BLaER1 treated with 17β-estradiol and CSF1 and Interleukin-3, amounts not matched to agents 10 nM and 100 nM (cell line): Measurements from ENCODE around the gene PCBP1.
"Not testable (repeated sequence)": the region's sequence is repeated elsewhere in the genome, so short reads cannot be mapped to it uniquely, and the experiment has no call there.

ENCODE experiments used
- H3K27ac ChIP-seq, 11 experiments: shearing (Covaris generic); formaldehyde crosslinking; 2 replicates each; pipeline ENCODE4 v1.8.1; 2022
- H3K27me3 ChIP-seq, 11 experiments: shearing (Covaris generic); formaldehyde crosslinking; 2 replicates each; pipeline ENCODE4 v1.8.1; 2022
- H3K36me3 ChIP-seq, 11 experiments: shearing (Covaris generic); formaldehyde crosslinking; 2 replicates each; pipeline ENCODE4 v1.8.1; 2022
- H3K4me1 ChIP-seq, 10 experiments: shearing (Covaris generic); formaldehyde crosslinking; 2 replicates each; pipeline ENCODE4 v1.8.1; 2022
- H3K4me2 ChIP-seq, 11 experiments: shearing (Covaris generic); formaldehyde crosslinking; 2 replicates each; pipeline ENCODE4 v1.8.1; 2022
- H3K4me3 ChIP-seq, 10 experiments: shearing (Covaris generic); formaldehyde crosslinking; 2 replicates each; pipeline ENCODE4 v1.8.1; 2022
- H3K9ac ChIP-seq, 11 experiments: shearing (Covaris generic); formaldehyde crosslinking; 2 replicates each; pipeline ENCODE4 v1.8.1; 2022
- H3K9me3 ChIP-seq, 11 experiments: shearing (Covaris generic); formaldehyde crosslinking; replicated peaks in 1 of 11; 2 replicates each; pipeline ENCODE4 v1.8.1; 2022
- H4K20me1 ChIP-seq, 11 experiments: shearing (Covaris generic); formaldehyde crosslinking; 2 replicates each; pipeline ENCODE4 v1.8.1; 2022
- Cebpa-rat ChIP-seq, 11 experiments: shearing (Covaris generic); IDR thresholded peaks; 2 replicates each; pipeline ENCODE4 v1.8.1; 2022

The PCBP1 gene

DNA sequence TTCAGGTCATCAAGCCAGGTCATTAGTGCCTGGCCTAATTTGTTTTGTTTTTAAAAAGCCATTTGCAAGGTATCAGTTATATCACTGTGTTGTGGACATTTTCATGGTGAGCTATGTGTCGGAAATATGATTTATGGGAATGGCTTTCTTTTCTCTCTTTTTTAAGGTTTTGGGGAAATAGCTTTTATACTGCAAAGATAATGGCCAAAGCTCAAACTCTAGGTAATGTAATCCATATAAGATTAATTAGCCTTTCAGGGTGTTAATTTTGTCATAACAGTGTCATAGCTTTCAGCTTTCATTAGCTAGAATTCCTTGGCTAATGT, 45.8 kb downstream of the PCBP1 start:
- no peak for TF ChIP-seq Cebpa-rat (IDR thresholded peaks at IDR 0.05)
- Histone ChIP-seq H3K27me3 (no peaks in the 10 kb centered on the region), H3K4me2 (peak overlapping the region; percentile 79 to 97 (median 88)), H3K4me1 (peaks cover 88 to 100% (median 94%) of the 10 kb centered on the region in 10 experiments), H3K36me3 (no peaks in the 10 kb centered on the region), H3K9me3 (no peaks in the 10 kb centered on the region), H4K20me1 (no peaks in the 10 kb centered on the region), H3K4me3 (peak overlapping the region; percentile 30 to 63 (median 55); a peak in 18 of 20 replicates), H3K27ac (peak overlapping the region; percentile 87 to 100 (median 93)), H3K9ac (peak overlapping the region; percentile 78 to 89 (median 86))

DNA sequence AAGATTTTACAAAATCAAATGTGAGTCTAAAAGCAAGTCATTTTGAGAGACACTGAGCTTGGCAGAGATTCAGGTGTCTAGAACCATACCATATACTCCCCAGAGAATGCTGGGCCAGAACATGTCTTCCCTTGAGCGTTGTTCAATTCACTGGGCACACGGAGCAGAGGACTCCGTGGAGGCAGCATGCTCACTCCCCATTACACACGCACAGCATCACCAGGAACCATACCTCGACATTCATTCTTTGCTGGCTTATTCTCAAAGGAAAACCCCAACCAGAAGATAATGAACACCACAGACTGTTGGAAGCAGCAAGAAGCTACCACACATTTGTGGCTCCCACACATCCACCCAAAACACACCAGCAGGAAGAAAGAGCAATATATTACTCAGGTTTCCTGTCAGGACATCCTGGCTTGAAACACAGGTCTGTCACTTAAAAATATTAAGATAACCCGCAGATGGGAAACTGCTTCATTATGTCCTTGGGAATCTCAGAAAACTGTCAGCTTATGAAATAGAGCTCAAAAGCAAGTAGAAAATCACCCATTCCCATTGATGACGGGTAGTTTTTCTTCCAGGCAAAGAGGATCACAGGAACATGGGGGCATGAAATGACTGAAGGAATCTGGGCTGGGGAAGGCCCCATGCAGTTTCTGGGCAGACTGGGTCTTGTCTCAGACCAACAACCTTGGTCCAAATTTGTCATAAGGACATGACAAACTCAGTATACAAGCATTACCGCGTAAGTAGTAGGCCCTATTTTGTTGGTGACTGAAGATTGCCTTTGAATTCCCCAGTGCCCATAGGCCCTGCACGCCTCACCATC, 46.4 kb downstream of the PCBP1 start:
- peak overlapping the region in 8 of 10 experiments; percentile 50 to 63 (median 58); a peak in 10 of 20 replicates for H3K4me3 ChIP-seq
- H3K4me1 ChIP-seq: peaks cover 85 to 100% (median 94%) of the 10 kb centered on the region in 10 experiments
- H3K9ac ChIP-seq: peak overlapping the region; percentile 78 to 89 (median 86)
- H3K36me3 ChIP-seq: no peaks in the 10 kb centered on the region
- TF ChIP-seq Cebpa-rat (IDR thresholded peaks at IDR 0.05): no peak
- H3K4me2 ChIP-seq: peak overlapping the region; percentile 79 to 97 (median 88)
- H3K27me3 ChIP-seq: no peaks in the 10 kb centered on the region
- H3K27ac ChIP-seq: peak overlapping the region; percentile 87 to 100 (median 93)
- no peaks in the 10 kb centered on the region for H3K9me3 ChIP-seq
- H4K20me1 ChIP-seq: no peaks in the 10 kb centered on the region

DNA sequence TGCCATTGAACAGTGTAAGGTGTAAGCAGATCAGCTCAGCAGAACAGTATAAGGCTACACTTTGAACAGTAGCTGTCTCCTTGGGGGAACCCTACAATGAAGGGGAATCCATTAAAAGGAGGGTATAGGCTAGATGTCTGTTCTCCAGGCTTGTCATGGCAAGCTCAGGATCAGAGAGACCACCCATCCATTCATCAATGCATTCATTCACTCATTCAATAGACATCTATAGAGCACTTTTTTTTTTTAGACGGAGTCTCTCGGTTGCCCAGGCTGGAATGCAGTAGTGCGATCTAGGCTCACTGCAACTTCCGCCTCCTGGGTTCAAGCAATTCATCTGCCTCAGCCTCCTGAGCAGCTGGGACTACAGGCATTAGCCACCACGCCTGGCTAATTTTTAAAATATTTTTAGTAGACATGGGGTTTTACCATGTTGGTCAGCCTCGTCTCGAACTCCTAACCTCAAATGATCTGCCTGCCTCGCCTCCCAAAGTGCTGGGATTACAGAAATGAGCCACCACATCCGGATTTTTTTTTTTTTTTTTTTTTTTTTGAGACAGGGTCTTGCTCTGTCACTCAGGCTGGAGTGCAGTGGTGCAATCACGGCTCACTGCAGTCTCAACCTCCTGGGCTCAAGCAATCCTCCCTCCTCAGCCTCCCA, 47.2 kb downstream of the PCBP1 start:
- H3K27ac ChIP-seq: peak overlapping the region; percentile 87 to 100 (median 93)
- peak overlapping the region; percentile 79 to 97 (median 88) for H3K4me2 ChIP-seq
- H3K9ac ChIP-seq: peak overlapping the region; percentile 78 to 89 (median 86); a peak in 19 of 22 replicates
- H3K9me3 ChIP-seq, H3K4me3 ChIP-seq, H3K36me3 ChIP-seq, H3K27me3 ChIP-seq, H4K20me1 ChIP-seq: not testable (repeated sequence)
- peaks cover 85 to 100% (median 96%) of the 10 kb centered on the region in 10 experiments for H3K4me1 ChIP-seq
- 0 out of 22 replicates have a peak, but pooled peaks of 1 of the 11 experiments have one; percentile 26 for TF ChIP-seq Cebpa-rat (IDR thresholded peaks at IDR 0.05)
